H1 (cell line): ENCODE results near the gene DISP3. TPM values are rescaled to one million over a fixed set of nuclear protein-coding genes. Genes with fewer than 3 reads are reported as not detected.
A peak's percentile ranks its signal among the peaks of the same experiment; 100 is the strongest.

Experiments
- CTCF ChIA-PET: fragments of 300-600 bp; sonication (Branson Sonifier 250); formaldehyde crosslinking; loops from one replicate; lab custom pipeline; 2021; ENCODE audit not compliant: partially characterized antibody; lab: Charles Lee
- POLR2A ChIA-PET: fragments of 300-600 bp; sonication (Branson Sonifier 250); formaldehyde crosslinking; loops from one replicate; lab custom pipeline; 2021; ENCODE audit warnings: inconsistent platforms; ENCODE audit not compliant: partially characterized antibody; lab: Charles Lee
- DNase-seq, 2 experiments: peaks; one replicate each; pipeline versions ENCODE4 v3.0.0 to v3.0.0-alpha.2; 2010 to 2022; ENCODE audit warnings: low spot score in 2 of 2, low read depth in 1 of 2, mixed read lengths in 1 of 2
- FAIRE-seq: peaks from 2 replicates; lab custom pipeline; 2011; peaks lifted over from hg19 to GRCh38; lab: Jason Lieb, UNC
- H2AFZ ChIP-seq: 2 replicates; pipeline ENCODE4 v1.8.1; 2012; ENCODE audit warnings: low read length, inconsistent platforms
- H2AK5ac ChIP-seq: 2 replicates; pipeline ENCODE4 v1.6.1; 2013; ENCODE audit warnings: low read depth, low read length
- H2BK120ac ChIP-seq: replicated peaks from 2 replicates; pipeline ENCODE3; 2013; ENCODE audit warnings: low read depth, low read length, inconsistent platforms
- H2BK12ac ChIP-seq: 2 replicates; pipeline ENCODE4 v1.6.1; 2013; ENCODE audit warnings: low read depth, low read length
- H2BK15ac ChIP-seq: 2 replicates; pipeline ENCODE4 v1.6.1; 2013; ENCODE audit warnings: low read length
- H2BK20ac ChIP-seq: 2 replicates; pipeline ENCODE4 v1.6.1; 2013; ENCODE audit warnings: low read length
- H2BK5ac ChIP-seq: 2 replicates; pipeline ENCODE4 v1.6.1; 2013; ENCODE audit warnings: low read depth, low read length
- H3K14ac ChIP-seq: 2 replicates; pipeline ENCODE4 v1.6.1; 2013; ENCODE audit warnings: inconsistent platforms; ENCODE audit not compliant: insufficient read length
- H3K18ac ChIP-seq: 2 replicates; pipeline ENCODE4 v1.6.1; 2013; ENCODE audit warnings: low read length; ENCODE audit errors: extremely low read depth
- H3K23ac ChIP-seq: 2 replicates; pipeline ENCODE4 v1.6.1; 2013; ENCODE audit warnings: inconsistent platforms; ENCODE audit not compliant: insufficient read length
- H3K23me2 ChIP-seq: 2 replicates; pipeline ENCODE4 v1.6.1; 2013; ENCODE audit warnings: low read depth, low read length
- H3K27ac ChIP-seq: 2 replicates; pipeline ENCODE4 v1.6.1; 2011; ENCODE audit warnings: low read depth, low read length, inconsistent platforms
- H3K27me3 ChIP-seq, 4 experiments: replicated peaks in 1 of 4; 1 replicate in 1 of 4; 2 replicates in 3 of 4; pipeline versions ENCODE4 v1.6.1 to v1.8.1; 2011 to 2013; ENCODE audit warnings: low read length in 3 of 4, mild to moderate bottlenecking in 3 of 4, inconsistent platforms in 2 of 4, mixed read lengths in 2 of 4, moderate library complexity in 1 of 4; ENCODE audit not compliant: control insufficient read depth in 3 of 4, insufficient read depth in 3 of 4; ENCODE audit errors: extremely low read depth in 1 of 4
- H3K36me3 ChIP-seq, 4 experiments: 2 replicates each; pipeline versions ENCODE4 v1.6.1 to v1.8.1; 2011 to 2013; ENCODE audit warnings: mild to moderate bottlenecking in 4 of 4, low read length in 3 of 4, moderate library complexity in 2 of 4, control low read depth in 1 of 4, inconsistent platforms in 1 of 4; ENCODE audit not compliant: insufficient read depth in 4 of 4, control insufficient read depth in 2 of 4
- H3K4ac ChIP-seq: replicated peaks from 2 replicates; pipeline ENCODE3; 2013; ENCODE audit warnings: low read length, low read depth, mixed read lengths, inconsistent platforms; ENCODE audit not compliant: insufficient read length
- H3K4me1 ChIP-seq, 4 experiments: replicated peaks in 1 of 4; 1 replicate in 1 of 4; 2 replicates in 3 of 4; pipeline versions ENCODE4 v1.6.1 to v1.8.1; 2011 to 2013; ENCODE audit warnings: low read length in 3 of 4, inconsistent platforms in 2 of 4, mixed read lengths in 1 of 4; ENCODE audit not compliant: insufficient read depth in 4 of 4, control insufficient read depth in 3 of 4
- H3K4me2 ChIP-seq, 2 experiments: 2 replicates each; pipeline versions ENCODE4 v1.6.1 to v1.8.1; 2011 to 2013; ENCODE audit warnings: low read depth in 2 of 2, low read length in 2 of 2, control low read depth in 1 of 2, inconsistent platforms in 1 of 2, mild to moderate bottlenecking in 1 of 2; ENCODE audit not compliant: insufficient read depth in 1 of 2
- H3K4me3 ChIP-seq, 4 experiments: fragments of 200-600, 300-600 bp in 1 of 4; sonication (generic), shearing (Covaris generic), sonication (Bioruptor Twin) in 1 of 4; 2 replicates each; pipeline versions ENCODE4 v1.5.1 to v1.8.1; 2011 to 2016; ENCODE audit warnings: low read length in 4 of 4, low read depth in 3 of 4, control low read depth in 2 of 4, inconsistent platforms in 2 of 4, mild to moderate bottlenecking in 2 of 4, mixed read lengths in 1 of 4, moderate library complexity in 1 of 4; ENCODE audit not compliant: insufficient read depth in 2 of 4; ENCODE audit errors: extremely low read depth in 1 of 4
- H3K56ac ChIP-seq: replicated peaks from 2 replicates; pipeline ENCODE3; 2013; ENCODE audit warnings: low read depth, mild to moderate bottlenecking, mixed read lengths, low read length, inconsistent platforms; ENCODE audit not compliant: insufficient read length
- H3K79me1 ChIP-seq: 2 replicates; pipeline ENCODE4 v1.6.1; 2013; ENCODE audit warnings: low read depth, low read length, control low read depth
- H3K79me2 ChIP-seq, 2 experiments: 2 replicates each; pipeline versions ENCODE4 v1.6.1 to v1.8.1; 2012 to 2013; ENCODE audit warnings: low read length in 2 of 2, mild to moderate bottlenecking in 2 of 2, inconsistent platforms in 1 of 2; ENCODE audit not compliant: insufficient read depth in 2 of 2, control insufficient read depth in 1 of 2
- H3K9ac ChIP-seq, 4 experiments: replicated peaks in 1 of 4; 1 replicate in 1 of 4; 2 replicates in 3 of 4; pipeline versions ENCODE4 v1.6.1 to v1.8.1; 2011 to 2013; ENCODE audit warnings: low read depth in 3 of 4, low read length in 3 of 4, control low read depth in 2 of 4, mild to moderate bottlenecking in 2 of 4, moderate library complexity in 2 of 4, inconsistent platforms in 1 of 4; ENCODE audit errors: extremely low read depth in 1 of 4
- H3K9me3 ChIP-seq, 2 experiments: 2 replicates each; pipeline versions ENCODE4 v1.6.1 to v1.8.1; 2012 to 2013; ENCODE audit warnings: mild to moderate bottlenecking in 2 of 2, moderate library complexity in 2 of 2, control low read depth in 1 of 2, inconsistent platforms in 1 of 2, low read depth in 1 of 2, low read length in 1 of 2, mixed read lengths in 1 of 2; ENCODE audit not compliant: insufficient read depth in 2 of 2
- H4K20me1 ChIP-seq, 2 experiments: replicated peaks in 1 of 2; 2 replicates each; pipeline versions ENCODE3 to v1.8.1; 2011 to 2013; ENCODE audit warnings: inconsistent platforms in 2 of 2, low read length in 2 of 2, mild to moderate bottlenecking in 1 of 2; ENCODE audit not compliant: insufficient read depth in 2 of 2, control insufficient read depth in 1 of 2
- H4K5ac ChIP-seq: 2 replicates; pipeline ENCODE4 v1.6.1; 2013; ENCODE audit warnings: low read length, low read depth, mixed read lengths, inconsistent platforms; ENCODE audit not compliant: insufficient read length
- H4K8ac ChIP-seq: 2 replicates; pipeline ENCODE4 v1.8.0; 2013; ENCODE audit warnings: mild to moderate bottlenecking, moderate library complexity, low read length, inconsistent platforms; ENCODE audit not compliant: insufficient read depth; ENCODE audit errors: extremely low read depth
- H4K91ac ChIP-seq: replicated peaks from 2 replicates; pipeline ENCODE3; 2013; ENCODE audit warnings: low read length, mixed read lengths, inconsistent platforms; ENCODE audit not compliant: insufficient read length
- ATF3 ChIP-seq: IDR thresholded peaks from 2 replicates; pipeline ENCODE4 v1.6.1; 2011; ENCODE audit warnings: low read depth, mild to moderate bottlenecking, low read length; ENCODE audit not compliant: insufficient read depth
- BRCA1 ChIP-seq: IDR thresholded peaks from 2 replicates; pipeline ENCODE4 v1.6.1; 2012; ENCODE audit warnings: low read depth, low read length, improper control_type of control experiment
- CREB1 ChIP-seq: IDR thresholded peaks from 2 replicates; pipeline ENCODE4 v1.6.1; 2012; ENCODE audit warnings: inconsistent platforms
- CTCF ChIP-seq, 3 experiments: IDR thresholded peaks; 1 replicate in 2 of 3; 2 replicates in 1 of 3; pipeline versions ENCODE4 v1.5.1 to v1.6.1; 2011; ENCODE audit warnings: low read length in 3 of 3, mild to moderate bottlenecking in 3 of 3, inconsistent platforms in 2 of 3, low read depth in 1 of 3, moderate library complexity in 1 of 3; ENCODE audit not compliant: insufficient read depth in 1 of 3; ENCODE audit errors: control extremely low read depth in 1 of 3
- FOSL1 ChIP-seq: IDR thresholded peaks from 2 replicates; pipeline ENCODE4 v1.6.1; 2011; ENCODE audit warnings: mild to moderate bottlenecking, low read depth, low read length, moderate library complexity; ENCODE audit not compliant: insufficient read depth
- JUND ChIP-seq: IDR thresholded peaks from 2 replicates; pipeline ENCODE4 v1.6.1; 2011; ENCODE audit warnings: mild to moderate bottlenecking, improper control_type of control experiment, low read length
- MAFK ChIP-seq: IDR thresholded peaks from 2 replicates; pipeline ENCODE4 v1.6.1; 2012; ENCODE audit warnings: low read depth, mild to moderate bottlenecking, improper control_type of control experiment, low read length
- RBBP5 ChIP-seq: IDR thresholded peaks from 2 replicates; pipeline ENCODE4 v1.7.1; 2012; ENCODE audit warnings: low read depth, mild to moderate bottlenecking, inconsistent platforms, low read length, moderate library complexity, borderline replicate concordance
- SP1 ChIP-seq: IDR thresholded peaks from 2 replicates; pipeline ENCODE4 v1.6.1; 2011; ENCODE audit warnings: low read depth, low read length
- WGBS, 2 experiments: shearing (Covaris generic) in 1 of 2; methylation state at CpG; one replicate each; pipeline versions ENCODE4 v1.1.6 to v1.1.7; 2013 to 2015; ENCODE audit warnings: low lambda C conversion rate in 2 of 2, mixed read lengths in 2 of 2, inconsistent platforms in 1 of 2, low coverage in 1 of 2, missing lambda C conversion rate in 1 of 2; ENCODE audit not compliant: insufficient replicate concordance in 2 of 2, insufficient coverage in 1 of 2, insufficient read length in 1 of 2; ENCODE audit errors: extremely low coverage in 1 of 2, missing lambda C conversion rate in 1 of 2; 5-methylcytosine and 5-hydroxymethylcytosine counted together
- polyA plus RNA-seq, 7 experiments: library from polyadenylated mRNA; depleted of rRNA in 3 of 7; stranded (reverse) in 5 of 7; unstranded in 2 of 7; fragments of >200 nt in 5 of 7; fragments of 200-250 nt in 2 of 7; gene quantifications; 1 replicate in 5 of 7; 2 replicates in 1 of 7; 4 replicates in 1 of 7; pipeline versions ENCODE4 v1.2.1 to v1.2.3, GENCODE V29; 2011 to 2013; ENCODE audit warnings: missing spikeins in 2 of 7, mixed read lengths in 2 of 7
- total RNA-seq: library from RNA; stranded (reverse); fragmentation: NEBNext Ultra II Directional; extraction: Animal tissue kit (Norgen Biotek cat#: 25700); gene quantifications from 2 replicates; pipeline ENCODE4 v1.2.1, GENCODE V29; 2021

DISP3 gene
- total and polyA plus RNA-seq, 2 of the 8 experiments (the other 6 are each of a cell fraction or from before 2014, with no cell fraction given) = 3.4 to 4.6 TPM

- Histone ChIP-seq H2BK15ac (peak overlapping the region; percentile 65; the same call in 1 of the 2 replicates), H4K5ac (no peak overlapping the region), H3K23me2 (peaks cover 1% of the 10 kb centered on the region; the same call in 1 of the 2 replicates), H3K36me3 (peaks cover 0 to 16% (median 4%) of the 10 kb centered on the region in 4 experiments; a peak in 5 of 8 replicates), H3K23ac (no peak overlapping the region), H3K4me1 (peaks cover 12 to 32% (median 21%) of the 10 kb centered on the region in 4 experiments), H4K8ac (no peak overlapping the region), H4K20me1 (no peaks in the 10 kb centered on the region), H3K79me2 (no peaks in the 10 kb centered on the region), H3K9ac (no peak overlapping the region), H2BK20ac (peak overlapping the region; percentile 51; the same call in 1 of the 2 replicates), H3K79me1 (no peaks in the 10 kb centered on the region), H4K91ac (peak overlapping the region; percentile 45), H3K4me3 (peak overlapping the region in 1 of 4 experiments; percentile 40; a peak in 5 of 8 replicates), H2AK5ac (no peak overlapping the region), H3K56ac (no peak overlapping the region), H2BK12ac (peak overlapping the region; percentile 79; the same call in 1 of the 2 replicates), H3K27ac (no peak overlapping the region), H3K18ac (peak overlapping the region; percentile 88), H3K14ac (no peak overlapping the region), H2AFZ (0 out of 2 replicates have a peak overlapping the region, but pooled peaks have one; percentile 30), H3K27me3 (no peaks in the 10 kb centered on the region), H3K4me2 (peak overlapping the region; percentile 53 to 89), H3K4ac (no peak overlapping the region), H2BK5ac (peak overlapping the region; percentile 10; the same call in 1 of the 2 replicates), H2BK120ac (no peak overlapping the region), H3K9me3 (peaks cover 0 to 10% of the 10 kb centered on the region in 2 experiments; a peak in 2 of 4 replicates)
- DNase-seq (peak in 1 of 2 experiments; percentile 59), FAIRE-seq (no peak)
- POLR2A ChIA-PET = interaction anchor here (0.6 to 3.0 kb wide), 9 partner anchors 11 to 134 kb away, joined by 3 to 12 read pairs (median 3); partner anchors contain the start of gene DISP3
- WGBS, 2 experiments = 40% methylated on average over 13 of the region's 13 CpGs; no CpG with 5 or more reads in 1 of the 2 experiments
- CTCF ChIA-PET = interaction anchor here (0.7 to 6.2 kb wide), 10 partner anchors 9 to 159 kb away, joined by 3 to 42 read pairs (median 4); partner anchors contain the start of gene DISP3
- TF ChIP-seq BRCA1 (no peak), RBBP5 (peak; percentile 45; the same call in 1 of the 2 replicates), CREB1 (no peak), CTCF (IDR thresholded peaks at IDR 0.05; ENCODE audit: control extremely low read depth in 1 of 3, insufficient read depth in 1 of 3, low read depth in 1 of 3, low read length in 3 of 3) (peak in 2 of 3 experiments; percentile 1 to 29; a peak in 1 of 4 replicates), ATF3 (no peak), MAFK (no peak), FOSL1 (no peak), JUND (no peak), SP1 (no peak)
These were observed 20.1 kb downstream of the DISP3 start for GRCh38 chr1:11498956-11499594.
